Epithelial cell of esophagus (primary cell): ENCODE results near the gene METTL25.

Experiments
- DNase-seq: peaks from one replicate; pipeline ENCODE4 v3.0.0; 2010; ENCODE audit warnings: low read depth
- H3K4me3 ChIP-seq: 2 replicates; pipeline ENCODE4 v1.5.1; 2011; ENCODE audit warnings: mild to moderate bottlenecking, low read length, control low read depth
- TF ChIP-seq, protein P1 (sequence below): IDR thresholded peaks from 2 replicates; pipeline ENCODE4 v1.5.1; 2011; ENCODE audit warnings: low read depth, mild to moderate bottlenecking, low read length, control low read depth, inconsistent platforms; ENCODE audit not compliant: insufficient read depth; ENCODE audit errors: missing control alignments

METTL25 gene

GRCh38 chr12:82517808-82518207 lies 159.5 kb downstream of the METTL25 start:
- DNase-seq: no peak
- no peak overlapping the region for H3K4me3 ChIP-seq
- TF ChIP-seq, protein P1, sequence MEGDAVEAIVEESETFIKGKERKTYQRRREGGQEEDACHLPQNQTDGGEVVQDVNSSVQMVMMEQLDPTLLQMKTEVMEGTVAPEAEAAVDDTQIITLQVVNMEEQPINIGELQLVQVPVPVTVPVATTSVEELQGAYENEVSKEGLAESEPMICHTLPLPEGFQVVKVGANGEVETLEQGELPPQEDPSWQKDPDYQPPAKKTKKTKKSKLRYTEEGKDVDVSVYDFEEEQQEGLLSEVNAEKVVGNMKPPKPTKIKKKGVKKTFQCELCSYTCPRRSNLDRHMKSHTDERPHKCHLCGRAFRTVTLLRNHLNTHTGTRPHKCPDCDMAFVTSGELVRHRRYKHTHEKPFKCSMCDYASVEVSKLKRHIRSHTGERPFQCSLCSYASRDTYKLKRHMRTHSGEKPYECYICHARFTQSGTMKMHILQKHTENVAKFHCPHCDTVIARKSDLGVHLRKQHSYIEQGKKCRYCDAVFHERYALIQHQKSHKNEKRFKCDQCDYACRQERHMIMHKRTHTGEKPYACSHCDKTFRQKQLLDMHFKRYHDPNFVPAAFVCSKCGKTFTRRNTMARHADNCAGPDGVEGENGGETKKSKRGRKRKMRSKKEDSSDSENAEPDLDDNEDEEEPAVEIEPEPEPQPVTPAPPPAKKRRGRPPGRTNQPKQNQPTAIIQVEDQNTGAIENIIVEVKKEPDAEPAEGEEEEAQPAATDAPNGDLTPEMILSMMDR: no peak

DNA sequence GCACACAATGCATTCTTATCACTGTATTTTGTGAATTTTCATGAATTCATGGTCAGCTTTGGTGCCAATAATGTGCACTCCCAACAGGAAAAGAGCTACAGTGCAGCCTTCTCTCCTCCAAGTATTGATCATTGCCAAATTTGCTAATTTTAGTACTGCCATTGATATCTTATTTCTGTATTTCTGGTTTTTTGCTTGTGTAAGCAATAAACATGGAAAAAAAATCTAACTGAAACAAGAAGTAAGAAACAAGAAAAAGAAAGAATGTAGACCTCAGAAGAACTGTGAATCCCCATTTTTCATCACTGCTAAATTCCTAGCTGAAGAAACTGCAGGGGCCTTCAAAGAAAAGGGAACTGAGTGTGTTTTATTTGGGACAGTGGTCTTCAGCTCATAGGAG lies 161.2 kb downstream of the METTL25 start:
- TF ChIP-seq, protein P1: no peak
- DNase-seq: no peak
- H3K4me3 ChIP-seq: no peak overlapping the region

DNA sequence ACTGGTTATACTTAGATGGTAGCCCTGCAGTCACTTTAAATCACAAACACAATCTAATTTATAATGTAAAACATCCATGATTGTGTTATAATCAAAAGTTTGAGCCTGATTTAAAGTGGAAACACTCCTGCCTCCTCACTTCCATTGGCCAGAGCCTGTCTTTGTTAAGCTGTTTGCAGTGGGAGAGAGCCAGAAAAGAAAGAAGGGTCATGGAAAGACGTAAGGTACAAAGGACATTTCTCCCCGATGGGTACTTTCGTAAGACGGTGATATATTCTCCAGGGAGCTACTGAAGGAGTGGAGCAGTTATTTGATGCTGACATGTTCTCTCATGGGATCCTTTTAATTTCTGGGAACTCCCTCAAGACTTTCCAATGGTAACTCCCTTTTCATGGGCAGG lies 164.0 kb downstream of the METTL25 start:
- TF ChIP-seq, protein P1: no peak
- H3K4me3 ChIP-seq: no peak overlapping the region
- no peak for DNase-seq

DNA sequence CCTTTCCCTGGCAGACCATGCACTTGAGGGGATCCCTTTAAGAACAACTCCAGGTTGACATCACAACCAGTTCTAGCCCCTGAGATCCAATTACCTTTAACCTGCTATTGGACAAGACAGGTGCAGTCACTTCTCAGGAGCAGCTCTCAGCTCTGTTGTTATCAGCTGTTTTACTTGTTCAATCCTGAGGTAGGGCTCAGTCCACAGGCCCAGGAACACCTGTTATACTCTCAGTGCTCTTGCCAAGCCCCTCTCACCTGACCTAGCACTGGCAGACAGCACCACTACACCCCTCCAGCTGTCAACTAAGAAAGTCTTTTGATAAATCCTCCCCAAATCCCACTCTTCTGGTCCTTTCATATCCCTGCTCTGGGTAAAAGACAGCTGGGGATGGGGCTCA lies 164.4 kb downstream of the METTL25 start:
- no peak overlapping the region for H3K4me3 ChIP-seq
- TF ChIP-seq, protein P1: no peak
- no peak for DNase-seq

DNA sequence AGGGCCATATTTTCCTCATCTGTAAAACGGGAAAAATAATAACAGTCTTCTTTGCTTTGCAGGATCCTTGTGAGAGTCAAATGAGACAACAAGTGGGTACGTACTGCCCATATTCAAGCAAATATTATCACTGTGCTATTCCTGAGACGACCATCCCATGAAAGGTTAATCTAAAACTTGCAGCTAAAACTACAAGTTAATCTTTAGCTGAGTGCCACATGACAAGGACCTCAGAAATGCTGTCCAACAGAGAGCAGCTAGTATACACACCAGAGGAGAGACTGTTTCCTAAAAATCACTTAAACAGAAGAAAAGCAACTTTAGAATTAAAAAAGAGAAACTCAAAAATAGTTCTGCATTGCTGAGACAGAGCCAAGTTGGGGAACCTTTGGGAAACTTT lies 165.7 kb downstream of the METTL25 start:
- TF ChIP-seq, protein P1: no peak
- no peak for DNase-seq
- no peak overlapping the region for H3K4me3 ChIP-seq

DNA sequence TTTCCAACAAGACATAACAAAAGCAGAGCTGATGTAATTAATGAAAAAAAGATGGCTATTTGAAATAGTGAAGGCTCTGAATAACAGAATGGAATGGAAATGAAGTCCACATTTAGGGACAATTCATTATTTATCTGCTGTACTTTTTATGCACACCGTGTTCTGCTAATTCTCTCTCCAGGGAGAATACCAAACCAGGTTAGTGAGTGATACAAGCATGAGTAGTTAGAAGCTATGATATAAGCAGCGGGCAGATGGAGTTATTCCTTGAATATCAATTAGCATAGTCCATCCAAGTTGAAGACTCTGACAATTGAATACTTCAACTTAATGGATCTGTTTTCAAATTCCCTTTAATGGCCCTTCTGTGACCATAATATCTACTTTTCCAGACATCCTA lies 166.3 kb downstream of the METTL25 start:
- DNase-seq: no peak
- H3K4me3 ChIP-seq: no peak overlapping the region
- TF ChIP-seq, protein P1: no peak

- no peak overlapping the region for H3K4me3 ChIP-seq
- DNase-seq: no peak
- TF ChIP-seq, protein P1: no peak
Observed at GRCh38 chr12:82525616-82526015, 167.3 kb downstream of the METTL25 start.
